GM10248 (cell line): ENCODE measurements around the gene IQCC.
A peak's percentile ranks its signal among the peaks of the same experiment; 100 is the strongest.

Experiments
- CTCF ChIA-PET: fragments of 300-600 bp; sonication (Branson Sonifier 250); formaldehyde crosslinking; extraction: SDS; loops from one replicate; lab custom pipeline; 2021; ENCODE audit warnings: antibody characterized with exemption; lab: Yijun Ruan, JAX
- POLR2A ChIA-PET: fragments of 350-650 bp; sonication (Branson Sonifier 250); formaldehyde crosslinking; extraction: SDS; loops from one replicate; lab custom pipeline; 2020; ENCODE audit warnings: antibody characterized with exemption; lab: Yijun Ruan, JAX
- DNase-seq: peaks from one replicate; pipeline ENCODE4 v3.0.0; 2012; ENCODE audit errors: extremely low spot score
- CTCF ChIP-seq: IDR thresholded peaks from 2 replicates; pipeline ENCODE4 v1.5.1; 2012; ENCODE audit warnings: mild to moderate bottlenecking, low read depth; ENCODE audit errors: extremely low read depth, missing control alignments, control extremely low read depth

Gene IQCC

GRCh38 chr1:32201011-32201855 lies 4.2 kb upstream of the IQCC start:
- ChIA-PET POLR2A (interaction anchor here (0.6 to 2.4 kb wide), 5 partner anchors 12 to 135 kb away, joined by 3 to 13 read pairs (median 4); partner anchors contain the start of genes KPNA6, MARCKSL1 and TXLNA), CTCF (interaction anchor here (1.3 to 3.3 kb wide), 7 partner anchors 9 to 90 kb away, joined by 3 to 30 read pairs (median 3); partner anchors contain the start of gene TXLNA)
- no peak for TF ChIP-seq CTCF
- DNase-seq, result peak; percentile 80

GRCh38 chr1:32204943-32205361 lies 519 bp upstream of the IQCC start:
- POLR2A ChIA-PET, result interaction anchor here (1.7 kb wide), 1 partner anchor 131 kb away, joined by 7 read pairs; the partner anchor contains the start of gene MARCKSL1
- DNase-seq, result no peak
- CTCF ChIA-PET, result interaction anchor here (1.5 to 4.1 kb wide), 3 partner anchors 11 to 43 kb away, joined by 3 to 39 read pairs (median 7); no protein-coding TSS in a partner anchor
- no peak for TF ChIP-seq CTCF

GRCh38 chr1:32208469-32208868 lies 3.0 kb downstream of the IQCC start:
- no peak for TF ChIP-seq CTCF
- ChIA-PET POLR2A (interaction anchor here (0.7 kb wide), 1 partner anchor 48 kb away, joined by 3 read pairs; no protein-coding TSS in a partner anchor), CTCF (interaction anchor here (0.7 to 1.9 kb wide), 3 partner anchors 10 to 109 kb away, joined by 3 to 4 read pairs (median 3); no protein-coding TSS in a partner anchor)
- no peak for DNase-seq

- TF ChIP-seq CTCF, result no peak
- ChIA-PET POLR2A (interaction anchor here (0.7 kb wide), 1 partner anchor 48 kb away, joined by 3 read pairs; no protein-coding TSS in a partner anchor), CTCF (interaction anchor here (1.9 kb wide), 1 partner anchor 108 kb away, joined by 4 read pairs; no protein-coding TSS in a partner anchor)
- DNase-seq, result no peak
These were observed 3.4 kb downstream of the IQCC start, which contains the start of gene DCDC2B for GRCh38 chr1:32208891-32209328. Gene DCDC2B (plus strand): TSS chr1:32209089. CDS start chr1:32209094, 5 bp downstream.

- CTCF ChIA-PET, result interaction anchor here (0.7 to 7.8 kb wide), 50 partner anchors 9 to 738 kb away, joined by 3 to 156 read pairs (median 6); partner anchors contain the start of genes CCDC28B, FAM167B, FAM229A and IQCC
- DNase-seq, result peak; percentile 69
- POLR2A ChIA-PET, result interaction anchor here (0.9 to 1.8 kb wide), 5 partner anchors 19 to 120 kb away, joined by 3 to 20 read pairs (median 6); partner anchors contain the start of genes HDAC1 and MARCKSL1
- peak; percentile 93 for TF ChIP-seq CTCF
These were observed 10.4 kb downstream of the IQCC start for GRCh38 chr1:32215629-32216480.
